Fibroblast of the conjunctiva (primary cell): Measurements from ENCODE around the gene BRSK1.

Experiments
- DNase-seq: peaks from one replicate; pipeline ENCODE4 v3.0.0-alpha.2; 2010; ENCODE audit warnings: low read depth

The BRSK1 gene

GRCh38 chr19:55353356-55353802, 69.6 kb downstream of the BRSK1 start:
- no peak for DNase-seq

DNA sequence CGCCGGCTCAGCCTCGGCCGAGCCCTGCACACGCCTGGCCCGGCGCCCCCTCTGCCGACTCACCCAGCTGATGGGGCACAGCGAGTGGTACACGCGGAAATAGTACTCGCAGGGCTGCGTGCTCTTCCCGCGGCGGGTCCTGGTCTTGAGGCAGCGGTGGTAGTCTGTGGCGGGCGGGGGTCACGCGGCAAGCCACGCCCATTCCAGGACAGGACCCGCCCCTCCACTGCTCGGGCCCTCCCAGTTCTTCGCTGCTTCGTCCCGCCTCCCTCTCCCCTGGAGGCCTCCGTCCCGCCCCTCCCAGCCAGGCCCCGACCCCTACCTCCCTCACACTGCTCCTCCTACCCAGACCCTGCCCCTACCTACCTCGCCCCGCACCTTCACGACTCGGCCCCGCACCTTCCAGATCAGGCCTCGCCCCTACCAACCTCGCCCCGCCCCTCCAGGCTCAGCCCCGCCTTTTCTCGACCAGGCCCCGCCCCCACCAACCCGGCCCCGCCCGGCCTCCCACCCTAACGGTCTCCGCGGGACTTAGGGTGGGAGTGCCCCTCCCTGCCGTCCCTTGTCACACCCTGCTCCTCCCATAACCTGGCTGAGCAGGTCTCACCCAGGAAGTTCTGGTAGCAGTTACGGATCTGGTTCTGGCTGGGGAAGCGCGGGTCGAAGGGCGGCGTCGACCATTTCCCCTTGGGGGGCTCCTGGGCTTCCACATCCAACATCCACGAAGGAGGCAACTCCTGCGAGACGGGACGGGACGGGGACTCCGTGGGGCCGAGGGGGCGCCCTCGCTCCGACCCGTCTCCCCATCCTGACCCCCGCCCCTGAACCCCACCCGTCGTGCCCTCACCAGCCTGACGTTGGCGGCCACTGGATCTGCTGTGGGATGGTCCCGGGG, 70.3 kb downstream of the BRSK1 start:
- peak; percentile 26 for DNase-seq

DNA sequence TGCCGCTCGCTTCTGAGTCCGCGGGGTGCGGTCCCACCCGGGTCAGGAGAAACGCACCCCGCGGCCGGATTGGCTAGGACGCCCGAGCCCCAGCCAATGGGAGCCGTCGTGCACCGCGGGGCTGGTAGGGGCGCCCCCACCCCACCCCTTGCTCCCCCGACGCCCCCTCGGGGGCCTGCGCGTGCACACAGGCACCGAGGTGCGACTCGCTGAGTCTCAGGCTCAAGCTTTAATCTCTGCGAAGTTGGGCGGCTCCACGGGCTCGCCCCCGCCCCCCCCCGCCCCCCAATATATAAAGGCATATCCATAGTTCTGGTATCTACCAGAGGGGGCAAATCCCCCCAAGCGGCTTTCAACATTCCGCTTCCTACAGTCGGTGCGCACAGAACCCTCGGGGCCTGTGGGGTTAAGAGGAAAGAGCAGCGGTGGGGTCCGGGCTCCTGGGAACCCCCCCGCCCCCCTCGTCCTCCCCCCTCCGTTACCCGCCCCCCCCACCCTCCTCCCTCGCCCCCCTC, 71.0 kb downstream of the BRSK1 start, which contains the start of gene COX6B2:
TSS of gene COX6B2 (minus strand) at position 22 of the 515 bp plus-strand sequence. CDS start 198 bp downstream, outside the sequence.
- DNase-seq, result no peak

- DNase-seq, result no peak
Measured at GRCh38 chr19:55355213-55355821, 71.5 kb downstream of the BRSK1 start.

DNA sequence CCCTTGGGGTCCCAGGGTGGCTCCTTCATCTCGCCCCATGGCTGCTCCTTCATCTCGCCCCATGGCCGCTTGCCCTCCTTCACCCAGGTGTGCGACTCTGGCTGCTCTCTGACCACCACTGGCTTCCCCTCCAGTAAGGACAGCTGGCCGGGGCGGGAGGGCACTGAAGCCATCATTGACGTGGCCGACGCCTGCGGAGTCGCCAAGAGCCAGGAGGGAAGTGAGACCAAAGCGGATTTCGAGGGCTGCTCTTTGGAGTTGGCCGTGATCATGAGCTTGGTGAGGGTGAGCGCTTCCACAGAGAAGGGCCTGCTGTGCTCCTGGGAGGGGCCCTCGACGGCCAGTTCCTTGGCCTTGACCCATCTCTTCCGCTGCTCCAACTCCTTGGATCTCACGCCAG, 74.7 kb downstream of the BRSK1 start:
- DNase-seq, result no peak

DNA sequence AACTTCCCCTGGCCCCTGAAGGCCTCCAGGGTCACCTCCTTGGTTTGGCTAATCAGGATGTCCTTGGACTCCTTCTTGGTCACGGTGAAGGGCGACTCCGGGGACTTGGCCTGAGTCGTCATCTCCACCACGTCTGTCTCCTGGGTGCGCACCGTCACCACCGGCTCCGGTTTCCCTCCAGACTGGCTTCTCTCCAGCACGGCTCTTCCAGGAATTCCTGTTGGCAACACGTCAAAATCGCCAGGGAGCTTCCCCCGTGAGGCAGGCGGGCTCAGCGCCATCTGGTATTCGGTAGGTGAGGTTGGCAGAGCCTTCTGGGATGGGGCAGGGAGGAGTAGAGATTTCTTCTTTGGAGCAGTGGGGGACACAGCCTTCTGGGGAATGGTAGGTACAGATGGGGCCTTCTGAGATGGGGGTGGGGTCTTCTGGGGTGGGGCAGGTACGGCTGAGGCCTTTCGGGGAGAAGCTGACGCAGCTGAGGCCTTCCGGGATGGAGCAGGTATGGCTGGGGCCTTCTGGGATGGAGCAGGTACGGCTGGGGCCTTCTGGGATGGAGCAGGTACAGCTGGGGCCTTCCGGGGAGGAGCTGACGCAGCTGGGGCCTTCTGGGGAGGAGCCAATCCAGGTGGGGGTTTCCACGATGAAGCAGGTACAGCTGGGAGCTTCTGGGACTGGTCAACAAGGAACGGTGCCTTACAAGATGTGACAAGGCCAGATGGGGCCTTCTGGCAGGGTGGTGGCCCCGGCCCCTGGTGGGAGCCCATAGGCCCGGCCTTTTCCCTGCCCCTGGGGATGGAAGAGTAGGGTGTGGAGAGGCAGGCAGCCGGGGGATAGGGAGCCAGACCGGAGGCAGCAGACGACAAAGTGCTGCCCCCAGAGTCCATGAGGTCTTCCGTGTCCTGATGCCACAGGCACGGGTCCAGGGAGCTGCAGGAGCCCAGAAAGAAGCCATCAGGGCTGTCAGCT, 75.4 kb downstream of the BRSK1 start:
- DNase-seq, result no peak

- DNase-seq, result no peak
Measured at GRCh38 chr19:55360902-55361301, 77.1 kb downstream of the BRSK1 start.
